Activated T-helper 1 cell treated with anti-CD3 and anti-CD28 coated beads, Interleukin-2, amount 50 U/mL, for 16 hours (primary cell): ENCODE data around the gene GJB1.

ENCODE experiments used
- DNase-seq, 2 donors: peaks; one replicate each; pipeline ENCODE4 v3.0.0-alpha.2; 2020; ENCODE audit warnings: low read depth in 1 of 2, low spot score in 1 of 2

The GJB1 gene

GRCh38 chrX:71214604-71215337 is 8.3 kb upstream of the GJB1 start:
- no peak for DNase-seq

GRCh38 chrX:71215338-71215912 is 7.6 kb upstream of the GJB1 start:
- DNase-seq: no peak

GRCh38 chrX:71216485-71216884 is 6.5 kb upstream of the GJB1 start:
- DNase-seq: no peak

- no peak for DNase-seq
These were observed 5.7 kb upstream of the GJB1 start for GRCh38 chrX:71217298-71217697.

- DNase-seq: no peak
These were observed 1.9 kb upstream of the GJB1 start for GRCh38 chrX:71221145-71221544.

- DNase-seq: no peak
These were observed 1.2 kb downstream of the GJB1 start for GRCh38 chrX:71224098-71224708.

- no peak for DNase-seq
These were observed 2.0 kb downstream of the GJB1 start for GRCh38 chrX:71225009-71225408.

GRCh38 chrX:71225676-71226075 is 2.7 kb downstream of the GJB1 start:
- no peak for DNase-seq

GRCh38 chrX:71227370-71228062 is 4.5 kb downstream of the GJB1 start:
- no peak for DNase-seq

- DNase-seq: no peak
These were observed 5.1 kb downstream of the GJB1 start for GRCh38 chrX:71228063-71228642.

- DNase-seq: no peak
These were observed 12.5 kb downstream of the GJB1 start for GRCh38 chrX:71235482-71235881.

- DNase-seq: no peak
These were observed 13.8 kb downstream of the GJB1 start for GRCh38 chrX:71236836-71237235.

GRCh38 chrX:71239781-71240180 is 16.8 kb downstream of the GJB1 start:
- DNase-seq: no peak

- DNase-seq: no peak
These were observed 18.3 kb downstream of the GJB1 start for GRCh38 chrX:71241301-71241700.

- DNase-seq: no peak
These were observed 21.5 kb downstream of the GJB1 start for GRCh38 chrX:71244359-71245128.

- DNase-seq: no peak
These were observed 22.1 kb downstream of the GJB1 start for GRCh38 chrX:71245159-71245558.

- DNase-seq: no peak
These were observed 27.8 kb downstream of the GJB1 start for GRCh38 chrX:71250841-71251240.

- DNase-seq: no peak
These were observed 28.5 kb downstream of the GJB1 start for GRCh38 chrX:71251466-71251973.

GRCh38 chrX:71252221-71252620 is 29.2 kb downstream of the GJB1 start:
- DNase-seq: no peak

- peak; percentile 6 for DNase-seq
These were observed 30.4 kb downstream of the GJB1 start for GRCh38 chrX:71253253-71254091.
